ENCODE measurements around the gene LMX1B.
"Not testable (repeated sequence)": the region's sequence is repeated elsewhere in the genome, so short reads cannot be mapped to it uniquely, and the experiment has no call there.

LMX1B gene

DNA sequence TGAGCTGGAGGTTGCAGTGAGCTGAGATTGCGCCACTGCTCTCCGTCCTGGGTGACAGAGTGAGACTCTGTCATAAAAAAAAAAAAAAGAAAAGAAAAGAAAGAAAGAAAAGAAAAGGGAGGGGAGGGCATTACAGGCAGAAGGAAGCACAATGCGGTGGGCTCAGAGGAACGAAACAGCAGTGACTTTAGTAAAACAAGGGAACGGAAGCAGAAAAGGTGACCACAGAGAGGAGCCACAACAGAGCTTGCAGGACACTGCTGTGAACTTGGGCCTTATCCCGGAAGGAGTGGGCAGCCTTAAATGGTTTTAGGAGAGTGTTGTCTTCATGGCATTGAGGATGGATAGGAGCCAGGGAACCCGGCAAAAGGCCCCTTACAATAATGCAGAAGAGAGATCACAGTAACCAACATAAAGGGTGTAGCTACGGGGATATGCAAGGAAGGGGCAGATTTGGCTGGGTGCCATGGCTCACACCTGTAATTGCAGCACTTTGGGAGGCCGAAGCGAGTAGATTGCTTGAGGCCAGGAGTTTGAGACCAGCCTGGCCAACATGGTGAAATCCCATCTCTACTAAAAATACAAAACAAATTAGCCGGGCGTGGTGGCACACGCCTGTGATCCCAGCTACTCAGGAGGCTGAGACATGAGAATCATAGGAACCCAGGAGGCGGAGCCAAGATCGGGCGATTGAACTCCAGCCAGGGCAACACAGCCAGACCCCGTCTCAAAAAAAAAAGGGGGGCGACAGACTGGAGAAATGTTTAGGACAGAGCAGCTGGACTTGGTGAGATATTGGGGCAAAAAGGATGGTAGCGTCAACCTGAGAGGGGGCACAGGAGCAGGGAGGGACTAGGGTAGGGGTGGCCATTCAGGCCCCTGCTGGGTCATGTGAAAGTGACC, 107.2 kb downstream of the LMX1B start:
- DNase-seq: no peak

GRCh38 chr9:126721564-126721981, 107.8 kb downstream of the LMX1B start:
- DNase-seq: no peak

- peak; percentile 52 to 53 for DNase-seq
Observed at GRCh38 chr9:126722252-126722921, 108.7 kb downstream of the LMX1B start.

GRCh38 chr9:126722922-126723806, 109.4 kb downstream of the LMX1B start:
- DNase-seq: peak; percentile 27 to 68

DNA sequence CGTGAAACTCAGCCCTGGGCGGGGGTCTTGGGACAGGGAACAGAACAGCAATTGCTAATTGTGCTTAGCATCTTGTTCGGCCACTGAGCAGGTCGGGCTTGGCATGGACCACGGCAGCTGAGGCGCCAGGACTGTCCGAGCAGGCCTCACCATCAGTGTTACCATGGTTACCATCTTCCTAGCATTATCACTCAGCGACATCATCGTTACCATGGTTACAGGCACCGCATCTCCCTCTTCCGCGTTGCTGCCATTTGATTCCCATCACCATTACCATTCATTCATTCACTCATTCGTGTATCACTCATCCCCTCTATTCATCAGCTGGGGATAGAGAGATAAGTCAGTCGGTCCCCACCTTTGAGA, 110.1 kb downstream of the LMX1B start:
- DNase-seq: peak in 1 of 2 experiments; percentile 30

- no peak for DNase-seq
Observed at GRCh38 chr9:126724226-126724625, 110.5 kb downstream of the LMX1B start.

DNA sequence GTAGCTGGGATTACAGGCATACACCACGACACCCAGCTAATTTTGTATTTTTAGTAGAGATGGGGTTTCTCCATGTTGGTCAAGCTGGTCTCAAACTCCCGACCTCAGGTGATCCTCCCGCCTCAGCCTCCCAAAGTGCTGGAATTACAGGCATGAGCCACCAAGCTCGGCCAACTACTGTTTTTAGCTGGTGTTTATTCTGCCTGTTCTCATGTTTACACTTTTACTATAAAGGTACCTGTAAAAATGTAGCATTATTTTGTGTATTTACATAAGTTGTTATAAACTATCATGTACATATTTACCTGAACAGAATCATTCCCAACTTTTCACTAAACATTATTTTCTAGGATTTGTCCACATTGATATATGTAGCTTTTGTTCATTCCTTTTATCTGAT, 111.8 kb downstream of the LMX1B start:
- not testable (repeated sequence) for DNase-seq

GRCh38 chr9:126728210-126728609, 114.5 kb downstream of the LMX1B start:
- not testable (repeated sequence) for DNase-seq

GRCh38 chr9:126730592-126730991, 116.9 kb downstream of the LMX1B start:
- not testable (repeated sequence) for DNase-seq

DNA sequence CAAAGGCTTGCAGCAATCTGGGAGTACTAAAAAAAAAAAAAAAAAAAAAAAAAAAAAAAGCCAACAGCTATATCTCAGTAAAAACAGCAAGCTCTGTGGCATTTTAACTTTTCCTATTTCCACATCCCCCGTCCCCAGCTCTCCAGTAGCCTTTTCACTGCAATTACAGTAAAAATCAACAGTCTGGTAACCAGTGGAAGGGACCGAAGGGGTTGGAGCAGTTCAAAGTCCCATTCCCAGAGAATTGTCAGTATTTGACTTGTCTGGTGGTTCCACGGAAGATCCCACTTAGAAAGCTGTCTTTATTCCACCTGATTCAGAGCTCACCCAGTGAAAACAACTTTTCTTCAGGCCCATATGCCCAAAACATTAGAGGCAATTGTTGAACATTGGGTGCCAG, 119.3 kb downstream of the LMX1B start:
- no peak for DNase-seq

- no peak for DNase-seq
Observed at GRCh38 chr9:126734877-126735276, 121.1 kb downstream of the LMX1B start.

- no peak for DNase-seq
Observed at GRCh38 chr9:126735482-126735881, 121.8 kb downstream of the LMX1B start.

GRCh38 chr9:126738553-126738952, 124.8 kb downstream of the LMX1B start:
- no peak for DNase-seq

- no peak for DNase-seq
Observed at GRCh38 chr9:126743041-126743440, 129.3 kb downstream of the LMX1B start.

DNA sequence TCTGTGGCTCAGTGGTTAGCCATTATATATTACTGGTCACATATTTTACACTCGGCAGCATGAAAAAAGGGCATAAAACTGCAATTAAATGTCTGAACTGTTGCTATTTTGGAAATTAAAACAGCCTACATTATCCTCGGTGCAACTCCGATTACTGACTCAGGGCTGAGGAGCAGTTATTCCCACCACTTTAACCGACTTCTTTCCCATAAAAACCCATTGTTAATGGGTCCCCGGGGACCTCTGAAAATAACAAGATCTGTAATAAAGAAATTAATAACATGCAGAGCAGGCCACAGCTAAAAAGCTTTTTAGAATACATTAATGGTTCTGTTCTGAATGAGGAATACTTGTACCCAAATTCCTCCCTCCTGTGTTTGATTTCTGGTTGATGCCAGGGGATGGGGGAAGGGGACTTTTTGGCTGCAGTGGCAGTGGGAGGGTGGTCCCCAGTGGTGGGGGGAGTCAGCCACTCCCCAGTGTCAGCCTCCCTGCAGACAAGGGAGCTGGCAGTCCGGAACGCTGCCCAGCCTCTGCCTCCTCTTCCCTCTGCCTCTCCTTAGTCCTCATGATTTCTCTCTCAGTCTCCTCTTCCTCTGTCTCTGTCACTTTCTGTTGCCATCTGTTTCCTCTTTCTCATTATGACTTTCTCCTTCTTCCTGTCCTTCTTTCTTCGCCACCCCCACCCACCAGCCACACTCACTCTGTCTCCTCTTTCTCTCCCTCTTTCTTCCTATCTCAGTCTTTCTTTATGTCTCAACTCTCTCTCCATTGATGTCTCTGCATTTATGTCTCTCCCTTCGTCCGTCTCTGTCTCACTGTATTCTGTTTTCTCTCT, 132.1 kb downstream of the LMX1B start:
- no peak for DNase-seq
